IMR-90 (cell line): ENCODE measurements around the gene MPI.

Experiments
- CEBPB ChIP-seq: IDR thresholded peaks from 2 replicates; pipeline ENCODE4 v1.6.1; 2012; ENCODE audit warnings: low read depth, low read length, improper control_type of control experiment
- SMC3 ChIP-seq: fragments of 150-350 bp; IDR thresholded peaks from 2 replicates; pipeline ENCODE4 v1.6.1; 2016; ENCODE audit warnings: low read depth, mild to moderate bottlenecking, antibody characterized with exemption, low read length, moderate library complexity
- TF ChIP-seq, protein P1 (sequence below): conservative IDR thresholded peaks from 2 replicates; pipeline ENCODE4 v1.5.1; 2012; ENCODE audit warnings: mild to moderate bottlenecking, low read depth, low read length, improper control_type of control experiment

DNA sequence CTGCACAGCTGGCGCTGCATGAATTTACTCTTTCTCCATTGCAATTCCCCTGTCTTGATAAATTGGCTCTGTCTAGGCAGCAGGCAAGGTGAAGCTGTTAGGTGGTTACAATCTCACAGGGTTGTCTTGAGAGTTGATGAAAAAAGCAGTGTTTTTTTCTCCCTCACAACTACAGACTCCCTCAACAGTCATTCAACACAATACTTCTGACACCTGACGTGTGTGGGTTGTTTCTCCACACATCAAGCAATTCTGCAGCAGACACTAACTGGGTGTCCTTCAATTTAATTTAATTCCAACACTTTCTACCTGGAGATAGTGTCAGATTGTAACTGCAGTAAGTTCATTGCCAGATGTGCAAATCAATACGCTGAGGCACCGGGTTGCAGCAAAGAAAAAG lies 11.6 kb upstream of the MPI start:
- TF ChIP-seq, protein P1, sequence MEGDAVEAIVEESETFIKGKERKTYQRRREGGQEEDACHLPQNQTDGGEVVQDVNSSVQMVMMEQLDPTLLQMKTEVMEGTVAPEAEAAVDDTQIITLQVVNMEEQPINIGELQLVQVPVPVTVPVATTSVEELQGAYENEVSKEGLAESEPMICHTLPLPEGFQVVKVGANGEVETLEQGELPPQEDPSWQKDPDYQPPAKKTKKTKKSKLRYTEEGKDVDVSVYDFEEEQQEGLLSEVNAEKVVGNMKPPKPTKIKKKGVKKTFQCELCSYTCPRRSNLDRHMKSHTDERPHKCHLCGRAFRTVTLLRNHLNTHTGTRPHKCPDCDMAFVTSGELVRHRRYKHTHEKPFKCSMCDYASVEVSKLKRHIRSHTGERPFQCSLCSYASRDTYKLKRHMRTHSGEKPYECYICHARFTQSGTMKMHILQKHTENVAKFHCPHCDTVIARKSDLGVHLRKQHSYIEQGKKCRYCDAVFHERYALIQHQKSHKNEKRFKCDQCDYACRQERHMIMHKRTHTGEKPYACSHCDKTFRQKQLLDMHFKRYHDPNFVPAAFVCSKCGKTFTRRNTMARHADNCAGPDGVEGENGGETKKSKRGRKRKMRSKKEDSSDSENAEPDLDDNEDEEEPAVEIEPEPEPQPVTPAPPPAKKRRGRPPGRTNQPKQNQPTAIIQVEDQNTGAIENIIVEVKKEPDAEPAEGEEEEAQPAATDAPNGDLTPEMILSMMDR: no peak
- no peak for TF ChIP-seq CEBPB
- no peak for TF ChIP-seq SMC3
